GM19468 (cell line): ENCODE measurements around the gene IFT52.
A peak's percentile ranks its signal among the peaks of the same experiment; 100 is the strongest.

Experiments
- ATAC-seq: cut with Tn5 transposase; IDR thresholded peaks from one replicate; pipeline ENCODE4 v1.9.1; 2021; ENCODE audit warnings: mild to moderate bottlenecking, moderate library complexity, moderate number of reproducible peaks; ENCODE audit not compliant: unreplicated experiment; ENCODE audit errors: extremely low read depth

Gene IFT52

DNA sequence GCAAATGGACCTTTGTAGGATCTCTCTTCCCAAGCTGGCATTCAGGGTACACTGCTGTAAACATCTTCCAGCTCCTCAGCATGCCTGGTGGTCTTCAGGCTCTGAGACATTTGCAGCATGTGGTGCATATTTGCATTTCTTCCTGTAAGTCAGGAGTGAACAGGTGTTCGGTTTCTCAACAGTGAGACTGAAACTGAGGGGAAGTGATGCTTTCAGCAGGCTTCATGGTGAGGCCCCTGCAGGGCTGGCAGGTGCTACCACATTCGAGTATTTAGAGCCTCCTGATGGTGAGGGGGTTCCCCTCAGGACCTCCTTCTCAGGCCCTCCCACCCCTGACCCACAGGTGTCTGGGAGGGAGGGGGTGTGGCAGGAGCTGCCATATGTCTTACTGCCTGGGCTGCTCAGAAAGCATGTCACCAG lies 91.3 kb downstream of the IFT52 start:
- peak; percentile 94 for ATAC-seq

DNA sequence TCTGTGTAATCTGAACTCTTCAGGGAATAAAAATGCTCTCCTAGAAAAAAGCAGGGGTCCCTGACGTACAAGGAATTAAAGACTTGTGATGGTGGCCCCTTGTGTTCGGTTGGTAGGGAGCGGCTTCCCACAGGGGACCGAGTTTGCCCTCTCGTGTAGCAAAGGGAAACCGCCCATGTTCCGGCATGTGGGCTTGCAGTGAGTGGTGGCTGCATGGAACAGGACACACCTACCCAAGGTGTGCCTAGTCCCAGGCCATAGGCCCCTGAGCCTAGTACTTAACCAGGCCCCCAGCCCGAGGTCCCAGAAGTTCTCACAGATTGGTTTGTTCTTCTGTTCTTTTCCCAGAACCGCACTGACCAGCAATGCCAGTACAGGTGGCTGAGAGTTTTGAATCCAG lies 91.7 kb downstream of the IFT52 start:
- no peak for ATAC-seq

GRCh38 chr20:43686820-43687219 lies 96.1 kb downstream of the IFT52 start:
- ATAC-seq, result no peak

GRCh38 chr20:43689165-43689564 lies 98.4 kb downstream of the IFT52 start:
- no peak for ATAC-seq

DNA sequence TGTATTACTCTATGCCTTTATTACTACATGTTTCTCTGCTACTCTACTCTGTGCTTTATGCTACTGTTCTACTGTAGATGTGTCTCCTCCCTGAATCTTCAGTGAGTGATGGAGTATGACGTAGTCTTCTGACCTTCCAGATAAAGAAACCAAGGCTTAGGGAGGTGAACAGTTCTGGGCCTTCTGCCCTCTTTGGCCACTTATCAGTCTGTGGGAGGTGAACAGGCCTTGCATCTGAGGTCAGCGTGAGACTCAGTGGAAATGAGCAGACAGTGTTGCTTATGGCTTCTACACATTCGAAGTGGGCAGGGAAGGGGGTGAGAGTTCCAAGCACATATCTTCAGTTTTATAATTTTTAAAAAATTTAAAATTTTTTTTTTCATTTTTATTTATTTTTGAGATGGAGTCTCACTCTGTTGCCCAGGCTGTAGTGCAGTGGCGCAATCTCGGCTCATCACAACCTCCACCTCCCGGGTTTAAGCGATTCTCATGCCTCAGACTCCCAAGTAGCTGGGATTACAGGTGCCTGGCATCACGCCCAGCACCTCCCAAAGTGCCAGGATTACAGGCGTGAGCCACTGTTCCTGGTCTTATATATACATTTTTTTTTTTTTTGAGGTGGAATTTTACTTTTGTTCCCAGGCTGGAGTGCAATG lies 100.3 kb downstream of the IFT52 start:
- no peak for ATAC-seq

DNA sequence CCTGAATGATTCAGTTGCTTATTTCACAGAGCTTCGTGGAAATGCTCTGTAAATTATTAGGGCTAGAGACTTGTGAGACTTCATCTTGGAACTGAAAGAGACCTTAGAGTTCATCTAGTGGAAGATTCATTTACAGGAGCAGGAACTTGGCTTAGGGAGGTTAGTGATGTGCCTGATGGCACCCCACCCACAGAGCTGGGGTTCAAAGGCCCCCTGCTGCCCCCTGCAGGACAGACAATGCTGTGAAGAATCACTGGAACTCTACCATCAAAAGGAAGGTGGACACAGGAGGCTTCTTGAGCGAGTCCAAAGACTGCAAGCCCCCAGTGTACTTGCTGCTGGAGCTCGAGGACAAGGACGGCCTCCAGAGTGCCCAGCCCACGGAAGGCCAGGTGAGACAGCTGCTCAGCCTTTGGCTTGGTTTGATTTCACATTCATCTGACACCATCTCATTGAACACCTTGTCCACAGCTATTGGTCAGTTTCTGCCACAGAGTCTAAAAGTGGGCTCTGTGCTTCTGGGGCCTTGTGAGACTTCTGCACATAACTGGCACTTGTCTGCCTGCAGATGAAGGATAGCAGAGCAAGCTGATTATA lies 101.3 kb downstream of the IFT52 start:
- ATAC-seq, result no peak

DNA sequence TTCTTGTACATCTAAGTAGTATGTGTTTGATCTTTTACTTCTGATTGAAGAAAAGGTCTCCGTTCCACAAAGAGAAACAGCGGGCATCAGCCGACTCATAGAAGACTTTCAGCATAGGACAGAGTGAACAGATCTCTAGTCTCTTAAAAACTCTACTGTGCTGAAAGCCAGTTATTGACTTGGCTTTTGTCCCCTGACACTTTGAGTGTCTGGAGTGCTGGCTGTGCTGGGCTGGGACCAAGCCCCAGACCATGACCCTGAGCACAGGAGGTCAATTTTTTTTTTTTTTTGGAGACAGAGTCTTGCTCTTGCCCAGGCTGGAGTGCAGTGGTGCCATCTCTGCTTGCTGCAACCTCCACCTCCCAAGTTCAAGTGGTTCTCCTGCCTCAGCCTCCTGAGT lies 104.0 kb downstream of the IFT52 start:
- ATAC-seq, result no peak

DNA sequence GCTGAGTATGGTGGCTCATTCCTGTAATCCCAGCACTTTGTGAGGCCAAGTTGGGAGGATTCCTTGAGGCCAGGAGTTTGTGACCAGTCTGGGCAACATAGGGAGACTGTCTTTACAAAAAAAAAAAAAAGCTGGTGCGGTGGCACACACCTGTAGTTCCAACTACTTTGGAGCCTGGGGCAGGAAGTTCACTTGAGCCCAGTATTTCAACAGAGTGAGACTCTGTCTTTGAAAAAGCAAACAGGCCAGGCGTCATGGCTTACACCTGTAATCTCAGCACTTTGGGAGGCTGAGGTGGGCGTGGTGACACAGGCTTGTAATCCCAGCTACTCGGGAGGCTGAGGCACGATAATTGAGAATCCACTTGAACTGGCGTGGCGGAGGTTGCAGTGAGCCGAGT lies 104.8 kb downstream of the IFT52 start:
- no peak for ATAC-seq
